Neural progenitor cell (in vitro differentiated cells): Measurements from ENCODE around the gene MAD1L1. TPM values are rescaled to one million over a fixed set of nuclear protein-coding genes. Genes with fewer than 3 reads are reported as not detected.
A peak's percentile ranks its signal among the peaks of the same experiment; 100 is the strongest.

Experiments used
- DNase-seq: peaks from one replicate; pipeline ENCODE4 v3.0.0-alpha.2; 2016; ENCODE audit warnings: low spot score
- H2AFZ ChIP-seq: fragments of 200-600 bp; sonication (generic); replicated peaks from 2 replicates; pipeline ENCODE4 v1.6.1; 2016; ENCODE audit warnings: antibody characterized with exemption
- H3F3A ChIP-seq: fragments of 200-600 bp; sonication (generic); 2 replicates; pipeline ENCODE4 v1.6.1; 2016; ENCODE audit warnings: antibody characterized with exemption, low read depth
- H3K27ac ChIP-seq: fragments of 200-600 bp; sonication (generic); 2 replicates; pipeline ENCODE4 v1.5.1; 2016; ENCODE audit warnings: mild to moderate bottlenecking
- H3K27me3 ChIP-seq: fragments of 200-600 bp; sonication (generic); 2 replicates; pipeline ENCODE4 v1.6.1; 2016; ENCODE audit warnings: mild to moderate bottlenecking, moderate library complexity
- H3K36me3 ChIP-seq: fragments of 200-600 bp; sonication (generic); 2 replicates; pipeline ENCODE4 v1.5.1; 2016
- H3K4me1 ChIP-seq: fragments of 200-600 bp; sonication (generic); 2 replicates; pipeline ENCODE4 v1.6.1; 2016; ENCODE audit warnings: mixed run types
- H3K4me2 ChIP-seq: fragments of 200-600 bp; sonication (generic); 2 replicates; pipeline ENCODE4 v1.6.1; 2016
- H3K4me3 ChIP-seq: fragments of 200-600 bp; sonication (generic); 2 replicates; pipeline ENCODE4 v1.5.1; 2016
- H3K79me2 ChIP-seq: fragments of 200-600 bp; sonication (generic); 2 replicates; pipeline ENCODE4 v1.6.1; 2016; ENCODE audit warnings: low read depth
- H3K9ac ChIP-seq: fragments of 200-600 bp; sonication (generic); 2 replicates; pipeline ENCODE4 v1.6.1; 2016
- H3K9me3 ChIP-seq: fragments of 200-600 bp; sonication (generic); 2 replicates; pipeline ENCODE4 v1.5.1; 2016; ENCODE audit warnings: low read depth
- H4K20me1 ChIP-seq: fragments of 200-600 bp; sonication (generic); 2 replicates; pipeline ENCODE4 v1.6.1; 2016; ENCODE audit warnings: low read depth
- H3K27ac Mint-ChIP-seq: 3 replicates; pipeline ENCODE4 v1.8.0; 2021; ENCODE audit warnings: mixed read lengths
- H3K27me3 Mint-ChIP-seq: 2 replicates; pipeline ENCODE4 v1.8.0; 2022; ENCODE audit warnings: low read depth, mild to moderate bottlenecking, inconsistent platforms, moderate library complexity, mixed read lengths; ENCODE audit not compliant: insufficient read depth
- H3K36me3 Mint-ChIP-seq: 3 replicates; pipeline ENCODE4 v1.8.0; 2021; ENCODE audit warnings: mixed read lengths
- H3K4me1 Mint-ChIP-seq: 3 replicates; pipeline ENCODE4 v1.8.0; 2021; ENCODE audit warnings: mixed read lengths
- H3K4me3 Mint-ChIP-seq: 3 replicates; pipeline ENCODE4 v1.8.0; 2021; ENCODE audit warnings: mild to moderate bottlenecking, moderate library complexity, mixed read lengths
- H3K9me3 Mint-ChIP-seq: 3 replicates; pipeline ENCODE4 v1.8.0; 2020; ENCODE audit warnings: mixed read lengths
- CTCF ChIP-seq: fragments of 200-600 bp; sonication (generic); IDR thresholded peaks from 2 replicates; pipeline ENCODE4 v1.5.1; 2017; ENCODE audit warnings: antibody characterized with exemption, mild to moderate bottlenecking
- EZH2 ChIP-seq: fragments of 200-600 bp; sonication (generic); IDR thresholded peaks from 2 replicates; pipeline ENCODE4 v1.6.1; 2017; ENCODE audit warnings: antibody characterized with exemption, mild to moderate bottlenecking, moderate library complexity
- EZH2phosphoT487 ChIP-seq: fragments of 200-600 bp; sonication (generic); IDR thresholded peaks from 2 replicates; pipeline ENCODE4 v1.6.1; 2017; ENCODE audit warnings: antibody characterized with exemption
- total RNA-seq: library from RNA; depleted of rRNA; stranded (reverse); fragments of >200 nt; gene quantifications from 2 replicates; pipeline ENCODE4 v1.2.3, GENCODE V29; 2015; ENCODE audit warnings: low replicate concordance

MAD1L1 gene
- total RNA-seq, 1 donor from 2014 or later, result 23.7 TPM

- H2AFZ ChIP-seq, result no peak overlapping the region
- no peak overlapping the region for H3K4me3 Mint-ChIP-seq
- H3K79me2 ChIP-seq, result no peaks in the 10 kb centered on the region
- peaks cover 24% of the 10 kb centered on the region for H3K4me1 Mint-ChIP-seq
- peaks cover 3% of the 10 kb centered on the region for H3K36me3 Mint-ChIP-seq
- H3K27me3 ChIP-seq, result no peaks in the 10 kb centered on the region
- H3K4me1 ChIP-seq, result peaks cover 12% of the 10 kb centered on the region
- peaks cover 8% of the 10 kb centered on the region for H4K20me1 ChIP-seq
- no peaks in the 10 kb centered on the region for H3K9me3 ChIP-seq
- TF ChIP-seq EZH2phosphoT487 (no peak), EZH2 (no peak), CTCF (no peak)
- no peaks in the 10 kb centered on the region for H3K36me3 ChIP-seq
- no peak for DNase-seq
- no peak overlapping the region for H3K4me2 ChIP-seq
- no peak overlapping the region for H3K27ac ChIP-seq
- peaks cover 7% of the 10 kb centered on the region for H3K27me3 Mint-ChIP-seq
- H3K27ac Mint-ChIP-seq, result peak overlapping the region; percentile 21
- peaks cover 5% of the 10 kb centered on the region for H3K9me3 Mint-ChIP-seq
- no peaks in the 10 kb centered on the region for H3F3A ChIP-seq
- no peak overlapping the region for H3K4me3 ChIP-seq
- H3K9ac ChIP-seq, result no peak overlapping the region
Observed at GRCh38 chr7:1872191-1873069, 360.3 kb downstream of the MAD1L1 start.

GRCh38 chr7:1869452-1870130, 363.2 kb downstream of the MAD1L1 start:
- H3K36me3 Mint-ChIP-seq, result peaks cover 3% of the 10 kb centered on the region
- peaks cover 4% of the 10 kb centered on the region for H3K4me1 ChIP-seq
- peaks cover 5% of the 10 kb centered on the region for H3K9me3 Mint-ChIP-seq
- no peak overlapping the region for H3K27ac Mint-ChIP-seq
- peaks cover 31% of the 10 kb centered on the region for H3K4me1 Mint-ChIP-seq
- no peaks in the 10 kb centered on the region for H3K9me3 ChIP-seq
- no peak overlapping the region for H3K4me3 Mint-ChIP-seq
- H3K79me2 ChIP-seq, result no peaks in the 10 kb centered on the region
- DNase-seq, result no peak
- peaks cover 19% of the 10 kb centered on the region for H4K20me1 ChIP-seq
- H3K4me3 ChIP-seq, result no peak overlapping the region
- H3K36me3 ChIP-seq, result no peaks in the 10 kb centered on the region
- no peak overlapping the region for H3K9ac ChIP-seq
- H3F3A ChIP-seq, result peaks cover 4% of the 10 kb centered on the region
- no peak for TF ChIP-seq EZH2
- TF ChIP-seq CTCF, result no peak
- TF ChIP-seq EZH2phosphoT487, result no peak
- no peaks in the 10 kb centered on the region for H3K27me3 ChIP-seq
- H3K27ac ChIP-seq, result no peak overlapping the region
- H3K4me2 ChIP-seq, result no peak overlapping the region
- no peak overlapping the region for H2AFZ ChIP-seq
- H3K27me3 Mint-ChIP-seq, result peaks cover 7% of the 10 kb centered on the region

GRCh38 chr7:1868516-1869165, 364.1 kb downstream of the MAD1L1 start:
- peaks cover 27% of the 10 kb centered on the region for H4K20me1 ChIP-seq

More at GRCh38 chr7:1868516-1869165, 364.1 kb downstream of the MAD1L1 start:
- Histone ChIP-seq H3F3A (peaks cover 4% of the 10 kb centered on the region), H3K4me3 (no peak overlapping the region), H3K27me3 (no peaks in the 10 kb centered on the region), H3K9ac (no peak overlapping the region), H2AFZ (no peak overlapping the region), H3K4me2 (no peak overlapping the region), H3K9me3 (no peaks in the 10 kb centered on the region), H3K79me2 (no peaks in the 10 kb centered on the region), H3K27ac (no peak overlapping the region), H3K4me1 (peaks cover 10% of the 10 kb centered on the region), H3K36me3 (no peaks in the 10 kb centered on the region)
- Mint-ChIP-seq H3K27me3 (peaks cover 7% of the 10 kb centered on the region), H3K4me1 (peaks cover 33% of the 10 kb centered on the region), H3K36me3 (peaks cover 3% of the 10 kb centered on the region), H3K27ac (no peak overlapping the region), H3K9me3 (peaks cover 5% of the 10 kb centered on the region), H3K4me3 (no peak overlapping the region)
- no peak for DNase-seq
- TF ChIP-seq EZH2 (no peak), EZH2phosphoT487 (no peak)
